Heart left ventricle (tissue), 16 donors: Measurements from ENCODE around the gene ENOPH1. TPM values are rescaled to one million over a fixed set of nuclear protein-coding genes. Genes with fewer than 3 reads are reported as not detected.

ENCODE experiments used
- ATAC-seq, 4 donors: fragments of 200-7000 bp; cut with Tn5 transposase; one replicate each; pipeline ENCODE4 v1.9.1; 2020 to 2022; ENCODE audit warnings: moderate library complexity in 4 of 4, mild to moderate bottlenecking in 3 of 4, moderate number of reproducible peaks in 1 of 4
- DNase-seq, 5 donors: peaks; one replicate each; pipeline ENCODE4 v3.0.0-alpha.2; 2020
- H3K27ac ChIP-seq, 12 donors: fragments of 200-600 bp; sonication (generic) in 4 of 12; one replicate each; pipeline versions ENCODE4 v1.5.0 to v1.8.0; 2016 to 2022; ENCODE audit warnings: mild to moderate bottlenecking in 2 of 12
- H3K27me3 ChIP-seq, 9 donors: fragments of 200-600 bp; sonication (generic) in 2 of 9; one replicate each; pipeline versions ENCODE4 v1.5.1 to v1.8.0; 2016 to 2022; ENCODE audit warnings: mild to moderate bottlenecking in 3 of 9
- H3K36me3 ChIP-seq, 9 donors: fragments of 200-600 bp; sonication (generic) in 2 of 9; one replicate each; pipeline versions ENCODE4 v1.5.0 to v1.8.0; 2018 to 2022; ENCODE audit warnings: mild to moderate bottlenecking in 2 of 9
- H3K4me1 ChIP-seq, 12 donors: fragments of 200-600 bp; sonication (generic) in 4 of 12; one replicate each; pipeline versions ENCODE4 v1.5.0 to v1.8.0; 2016 to 2022; ENCODE audit warnings: mild to moderate bottlenecking in 3 of 12
- H3K4me3 ChIP-seq, 12 donors: fragments of 200-600 bp; sonication (generic) in 4 of 12; one replicate each; pipeline versions ENCODE4 v1.5.0 to v1.8.0; 2017 to 2022; ENCODE audit warnings: mild to moderate bottlenecking in 9 of 12, moderate library complexity in 4 of 12
- H3K9me3 ChIP-seq, 12 donors: fragments of 200-600 bp; sonication (generic) in 4 of 12; one replicate each; pipeline versions ENCODE4 v1.5.0 to v1.8.0; 2016 to 2022; ENCODE audit warnings: mild to moderate bottlenecking in 1 of 12
- CTCF ChIP-seq, 12 donors: fragments of 200-600 bp; sonication (generic) in 4 of 12; IDR thresholded peaks; one replicate each; pipeline versions ENCODE4 v1.5.0 to v1.8.0; 2018 to 2022; ENCODE audit warnings: antibody characterized with exemption in 12 of 12, mild to moderate bottlenecking in 5 of 12
- POLR2A ChIP-seq, 2 donors: fragments of 450-650 bp; IDR thresholded peaks; one replicate each; pipeline ENCODE4 v1.6.1; 2017; ENCODE audit warnings: antibody characterized with exemption in 2 of 2, mild to moderate bottlenecking in 2 of 2, moderate library complexity in 2 of 2
- WGBS, 4 donors: extraction: QIAGEN DNeasy Blood & Tissue Kit in 2 of 4; methylation state at CpG; one replicate each; pipeline versions ENCODE4 v1.1.5 to v1.1.7; 2013 to 2018; 5-methylcytosine and 5-hydroxymethylcytosine counted together
- intact Hi-C, 10 donors: fragments of 100-400 bp; cut with DNase I; formaldehyde crosslinking; loops; one replicate each; pipeline versions ENCODE4 v1.11.1 to v1.14.2; 2022
- polyA plus RNA-seq, 2 donors: library from polyadenylated mRNA; stranded (reverse); fragments of 200-250 nt; gene quantifications; one replicate each; pipeline ENCODE4 v1.2.3, GENCODE V29; 2013
- total RNA-seq, 9 donors: library from RNA; depleted of rRNA in 2 of 9; stranded (reverse); fragments of >200 nt in 2 of 9; fragmentation: NEBNext Ultra II Directional in 3 of 9; extraction: Animal tissue kit (Norgen Biotek cat#: 25700) in 3 of 9; gene quantifications; one replicate each; pipeline versions ENCODE4 v1.1.0 to v1.2.4, GENCODE V29; 2016 to 2023
- donor health status: ischemic (EF 13 %, LVEDD 7.1; RV severe dilation, severe dysfunction).
- donor health status: healthy with polysubstance abuse.
- donor health status: DM: no; HTN: yes; CAD: no.
- donor health status: DM: no; HTN: no; CAD: no.
- donor health status: ischemic (EF 25% LVEDD 6.9; RV normal size, moderate dysfunction).
- donor health status: ischemic (EF 25% LVEDD 5.7; RV mildly dilated, moderate dysfunction).
- donor health status: healthy.
- donor health status: DM: yes; HTN: yes; CAD: no.
- donor health status: ischemic (EF 35%, LVEDD 5.7; RV mildly dilated, moderate dysfunction).
- donor health status: nonischemic (EF 11% LVEDD 7.7; RV severe dilation, severe dysfunction).
- donor health status: DM: yes; HTN: yes; CAD: no.
- donor health status: PGD.
- donor health status: ischemic (EF 29% LVEDD 5.4; RV normal size, mild dysfunction).
- donor health status: nonischemic (EF 23%, LVEDD 6.1; RV moderate dilation, normal function).

The ENOPH1 gene
- total and polyA plus RNA-seq, 11 donors: 15.1 to 37.0 (median 17.5) TPM

DNA sequence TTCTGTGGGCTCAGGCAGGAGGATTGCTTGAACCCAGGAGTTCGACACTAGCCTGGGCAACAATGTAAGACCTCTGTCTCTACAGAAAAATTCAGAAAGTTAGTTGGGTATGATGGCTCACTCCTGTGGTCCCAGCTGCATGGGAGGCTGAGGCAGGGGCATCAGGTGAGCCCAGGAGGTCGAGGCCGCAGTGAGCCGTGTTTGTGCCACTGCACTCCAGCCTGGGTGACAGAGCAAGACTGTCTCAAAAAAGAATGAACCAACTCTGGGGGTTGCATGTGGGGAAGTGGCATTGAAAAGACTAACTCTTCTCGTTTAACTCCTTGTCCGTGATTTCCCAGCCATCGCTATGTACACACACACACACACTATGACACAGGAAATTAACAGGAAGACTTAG, 26.9 kb downstream of the ENOPH1 start:
- Histone ChIP-seq H3K27ac (no peak overlapping the region), H3K4me1 (no peaks in the 10 kb centered on the region), H3K36me3 (peaks cover 0 to 91% (median 83%) of the 10 kb centered on the region in 9 donors), H3K27me3 (no peaks in the 10 kb centered on the region), H3K9me3 (no peaks in the 10 kb centered on the region), H3K4me3 (no peak overlapping the region)
- DNase-seq (no peak), ATAC-seq (no peak)
- WGBS, 4 donors: 85 to 89% (median 85%) methylated on average over 7 of the region's 7 CpGs
- intact Hi-C loops: no loop called here
- no peak for TF ChIP-seq POLR2A (IDR thresholded peaks at IDR 0.05)

- ATAC-seq (no peak), DNase-seq (no peak)
- no peaks in the 10 kb centered on the region for H3K27me3 ChIP-seq
- no peak for TF ChIP-seq POLR2A (IDR thresholded peaks at IDR 0.05)
- TF ChIP-seq CTCF (IDR thresholded peaks at IDR 0.05): no peak
- intact Hi-C loops: no loop called here
- 71 to 89% (median 85%) methylated on average over 2 of the region's 2 CpGs for WGBS, 4 donors
- H3K4me3 ChIP-seq: no peak overlapping the region
- H3K9me3 ChIP-seq: no peaks in the 10 kb centered on the region
- H3K4me1 ChIP-seq: peaks cover 0 to 5% (median 1%) of the 10 kb centered on the region in 12 donors
- peaks cover 0 to 76% (median 69%) of the 10 kb centered on the region in 9 donors for H3K36me3 ChIP-seq
- H3K27ac ChIP-seq: no peak overlapping the region
These were observed 28.3 kb downstream of the ENOPH1 start for GRCh38 chr4:82458729-82459128.

DNA sequence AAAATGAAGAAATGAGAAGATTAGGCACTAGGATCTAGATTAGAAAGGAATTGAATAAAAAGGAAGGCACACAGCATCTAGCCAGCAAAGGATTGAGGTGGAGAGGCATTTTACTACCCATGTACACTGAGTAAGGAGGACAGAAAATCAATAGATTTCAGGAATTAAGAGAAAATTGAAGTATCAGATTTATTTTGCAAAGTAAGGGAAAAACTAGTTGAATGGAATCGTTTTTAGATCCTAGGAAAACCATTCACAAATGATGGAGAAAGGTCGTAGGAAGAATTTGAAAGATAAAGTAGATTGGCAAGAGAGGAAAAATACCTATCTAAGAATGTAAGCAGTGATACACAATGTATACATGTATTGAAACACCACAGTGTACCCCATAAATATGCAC, 31.3 kb downstream of the ENOPH1 start:
- peaks cover 0 to 9% (median 1%) of the 10 kb centered on the region in 12 donors for H3K4me1 ChIP-seq
- H3K9me3 ChIP-seq: no peaks in the 10 kb centered on the region
- no peak for DNase-seq
- intact Hi-C loops: loop anchor here (1.0 to 10.0 kb wide), 13 partner anchors 101 to 803 kb away; partner anchors contain the start of genes THAP9 (in 1 of the 10) and TMEM150C (in 1 of the 10)
- TF ChIP-seq POLR2A (IDR thresholded peaks at IDR 0.05): no peak
- no peak for TF ChIP-seq CTCF (IDR thresholded peaks at IDR 0.05)
- H3K27ac ChIP-seq: no peak overlapping the region
- no peak overlapping the region for H3K4me3 ChIP-seq
- peaks cover 0 to 50% (median 43%) of the 10 kb centered on the region in 9 donors for H3K36me3 ChIP-seq
- no peak for ATAC-seq
- no peaks in the 10 kb centered on the region for H3K27me3 ChIP-seq
- WGBS, 4 donors: 74 to 86% (median 78%) methylated on average over 2 of the region's 2 CpGs

- ATAC-seq: peak; percentile 57 to 90 (median 86)
- WGBS, 4 donors: 3 to 10% (median 7%) methylated on average over 7 of the region's 7 CpGs
- H3K27ac ChIP-seq: peak overlapping the region in 1 of 12 donors; percentile 10
These were observed 32.0 kb downstream of the ENOPH1 start for GRCh38 chr4:82462415-82462831.

More at GRCh38 chr4:82462415-82462831, 32.0 kb downstream of the ENOPH1 start:
- TF ChIP-seq CTCF (IDR thresholded peaks at IDR 0.05) (peak; percentile 72 to 97 (median 89)), POLR2A (IDR thresholded peaks at IDR 0.05) (no peak)
- peak; percentile 76 to 85 (median 80) for DNase-seq
- Histone ChIP-seq H3K36me3 (peaks cover 0 to 43% (median 36%) of the 10 kb centered on the region in 9 donors), H3K27me3 (no peaks in the 10 kb centered on the region), H3K4me3 (no peak overlapping the region), H3K4me1 (peaks cover 0 to 9% (median 1%) of the 10 kb centered on the region in 12 donors), H3K9me3 (no peaks in the 10 kb centered on the region)
- intact Hi-C loops: loop anchor here (1.0 to 10.0 kb wide), 13 partner anchors 100 to 802 kb away; partner anchors contain the start of genes THAP9 (in 1 of the 10) and TMEM150C (in 1 of the 10)
